Uterus (tissue), 4 donors: ENCODE results near the gene DGCR2. TPM values are rescaled to one million over a fixed set of nuclear protein-coding genes. Genes with fewer than 3 reads are reported as not detected.

Experiments
- DNase-seq, 2 donors: peaks; one replicate each; pipeline ENCODE4 v3.0.0-alpha.2; 2019 to 2020
- H3K27ac ChIP-seq, 2 donors: fragments of 200-600 bp; sonication (generic); 1 replicate in 1 of 2; 2 replicates in 1 of 2; pipeline ENCODE4 v1.5.1; 2016 to 2018
- H3K27me3 ChIP-seq, 2 donors: fragments of 200-600 bp; sonication (generic); one replicate each; pipeline ENCODE4 v1.5.1; 2018 to 2019; ENCODE audit warnings: control low read depth in 1 of 2
- H3K36me3 ChIP-seq, 2 donors: fragments of 200-600 bp; sonication (generic); one replicate each; pipeline ENCODE4 v1.5.1; 2019; ENCODE audit warnings: control low read depth in 1 of 2
- H3K4me1 ChIP-seq, 2 donors: fragments of 200-600 bp; sonication (generic); one replicate each; pipeline ENCODE4 v1.5.1; 2018 to 2019; ENCODE audit warnings: control low read depth in 1 of 2
- H3K4me3 ChIP-seq, 2 donors: fragments of 200-600 bp; sonication (generic); 1 replicate in 1 of 2; 2 replicates in 1 of 2; pipeline ENCODE4 v1.5.1; 2018 to 2019; ENCODE audit warnings: mild to moderate bottlenecking in 1 of 2
- H3K9me3 ChIP-seq, 2 donors: fragments of 200-600 bp; sonication (generic); one replicate each; pipeline ENCODE4 v1.5.1; 2019; ENCODE audit warnings: control low read depth in 1 of 2
- CTCF ChIP-seq, 4 experiments: fragments of 200-600 bp in 2 of 4; fragments of 450-650 bp in 2 of 4; sonication (generic) in 2 of 4; IDR thresholded peaks; one replicate each; pipeline ENCODE4 v1.5.1; 2016 to 2019; ENCODE audit warnings: antibody characterized with exemption in 4 of 4, mild to moderate bottlenecking in 2 of 4, moderate library complexity in 1 of 4
- POLR2A ChIP-seq, 2 donors: fragments of 450-650 bp; IDR thresholded peaks; one replicate each; pipeline ENCODE4 v1.6.1; 2016; ENCODE audit warnings: antibody characterized with exemption in 2 of 2, mild to moderate bottlenecking in 1 of 2, moderate library complexity in 1 of 2
- intact Hi-C: fragments of 100-400 bp; cut with DNase I; formaldehyde crosslinking; loops from one replicate; pipeline ENCODE4 v1.15.1; 2023; ENCODE audit warnings: low total_unique reads
- total RNA-seq, 4 donors: library from RNA; depleted of rRNA in 3 of 4; stranded (reverse); fragments of >200 nt in 3 of 4; gene quantifications; one replicate each; pipeline versions ENCODE4 v1.1.0 to v1.2.4, GENCODE V29; 2014 to 2023
- donor health status: DM: yes; HTN: yes; CAD: no.

The DGCR2 gene
- total RNA-seq, 4 donors from 2014 or later = 18.2 to 88.9 (median 47.6) TPM

GRCh38 chr22:19109198-19110063, 12.8 kb downstream of the DGCR2 start:
- Histone ChIP-seq H3K4me3 (no peak overlapping the region), H3K27me3 (no peaks in the 10 kb centered on the region), H3K27ac (no peak overlapping the region), H3K9me3 (no peaks in the 10 kb centered on the region), H3K36me3 (no peaks in the 10 kb centered on the region), H3K4me1 (peaks cover 0 to 12% of the 10 kb centered on the region in 2 donors)
- no peak for DNase-seq
- TF ChIP-seq POLR2A (IDR thresholded peaks at IDR 0.05) (no peak), CTCF (IDR thresholded peaks at IDR 0.05) (no peak)
- intact Hi-C loops = no loop called here

GRCh38 chr22:19108807-19109197, 13.4 kb downstream of the DGCR2 start:
- Histone ChIP-seq H3K4me3 (no peak overlapping the region), H3K9me3 (no peaks in the 10 kb centered on the region), H3K27me3 (no peaks in the 10 kb centered on the region), H3K4me1 (peaks cover 0 to 12% of the 10 kb centered on the region in 2 donors), H3K36me3 (no peaks in the 10 kb centered on the region), H3K27ac (no peak overlapping the region)
- no peak for TF ChIP-seq CTCF (IDR thresholded peaks at IDR 0.05)
- TF ChIP-seq POLR2A (IDR thresholded peaks at IDR 0.05) = no peak
- intact Hi-C loops = no loop called here
- DNase-seq = no peak

- no peak overlapping the region for H3K27ac ChIP-seq
- intact Hi-C loops = no loop called here
- no peaks in the 10 kb centered on the region for H3K27me3 ChIP-seq
- no peak for TF ChIP-seq CTCF (IDR thresholded peaks at IDR 0.05)
- no peak for TF ChIP-seq POLR2A (IDR thresholded peaks at IDR 0.05)
- no peaks in the 10 kb centered on the region for H3K9me3 ChIP-seq
- H3K4me1 ChIP-seq = peaks cover 0 to 12% of the 10 kb centered on the region in 2 donors
- no peak for DNase-seq
- H3K4me3 ChIP-seq = no peak overlapping the region
- H3K36me3 ChIP-seq = no peaks in the 10 kb centered on the region
Measured at GRCh38 chr22:19107730-19108074, 14.5 kb downstream of the DGCR2 start.

GRCh38 chr22:19106886-19107729, 15.1 kb downstream of the DGCR2 start:
- no peaks in the 10 kb centered on the region for H3K9me3 ChIP-seq
- no peaks in the 10 kb centered on the region for H3K27me3 ChIP-seq
- no peak for DNase-seq
- no peaks in the 10 kb centered on the region for H3K36me3 ChIP-seq
- no peak overlapping the region for H3K27ac ChIP-seq
- H3K4me1 ChIP-seq = peaks cover 0 to 12% of the 10 kb centered on the region in 2 donors
- intact Hi-C loops = no loop called here
- no peak for TF ChIP-seq POLR2A (IDR thresholded peaks at IDR 0.05)
- no peak overlapping the region for H3K4me3 ChIP-seq

GRCh38 chr22:19105867-19106802, 16.1 kb downstream of the DGCR2 start:
- intact Hi-C loops = no loop called here
- Histone ChIP-seq H3K4me1 (peaks cover 0 to 12% of the 10 kb centered on the region in 2 donors), H3K27me3 (no peaks in the 10 kb centered on the region), H3K4me3 (no peak overlapping the region), H3K9me3 (no peaks in the 10 kb centered on the region), H3K27ac (no peak overlapping the region), H3K36me3 (no peaks in the 10 kb centered on the region)
- TF ChIP-seq POLR2A (IDR thresholded peaks at IDR 0.05) (no peak), CTCF (IDR thresholded peaks at IDR 0.05) (no peak)
- no peak for DNase-seq
